ENCODE measurements around the gene NEK2. TPM values are rescaled to one million over a fixed set of nuclear protein-coding genes. Genes with fewer than 3 reads are reported as not detected.

Gene NEK2
- total RNA-seq, 2 donors from 2014 or later: 42.3 to 101 TPM

DNA sequence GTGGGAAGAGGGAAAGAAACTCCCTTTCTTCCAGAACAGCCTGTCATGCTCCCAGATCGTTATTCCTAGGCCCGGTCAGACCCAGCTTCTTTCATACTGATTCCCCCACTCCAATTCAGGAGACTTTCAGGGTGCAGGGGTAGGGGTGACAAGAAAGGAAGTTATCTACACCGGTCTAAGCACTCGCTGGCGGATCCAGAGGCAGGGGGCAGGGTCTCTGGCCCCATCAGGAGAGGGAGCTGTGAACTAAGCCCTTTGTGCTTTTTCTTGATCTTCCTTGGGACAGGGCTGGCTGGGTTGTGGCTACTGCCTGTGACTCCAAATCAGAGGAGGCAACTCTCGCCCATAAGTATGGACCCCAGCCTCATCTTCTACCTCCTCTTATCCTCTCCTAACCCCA, 44.3 kb downstream of the NEK2 start:
- Mint-ChIP-seq H3K9me3 (no peaks in the 10 kb centered on the region), H3K4me3 (no peak overlapping the region), H3K27me3 (ENCODE audit: insufficient read depth) (peaks cover 8% of the 10 kb centered on the region), H3K36me3 (ENCODE audit: low read depth) (no peaks in the 10 kb centered on the region), H3K4me1 (peaks cover 47% of the 10 kb centered on the region), H3K27ac (no peak overlapping the region)
- Histone ChIP-seq H3K9me3 (ENCODE audit: control insufficient read depth, low read length) (no peaks in the 10 kb centered on the region), H3K27ac (ENCODE audit: low read depth, low read length) (no peak overlapping the region), H3K36me3 (ENCODE audit: control insufficient read depth, insufficient read depth, low read length) (no peaks in the 10 kb centered on the region), H3K9ac (ENCODE audit: extremely low read depth, low read length, poor library complexity, severe bottlenecking) (no peak overlapping the region), H3K27me3 (ENCODE audit: control insufficient read depth, insufficient read depth, low read length, poor library complexity, severe bottlenecking) (no peaks in the 10 kb centered on the region), H3K4me3 (ENCODE audit: low read length) (no peak overlapping the region), H3K4me1 (ENCODE audit: control insufficient read depth, insufficient read depth, low read length) (peaks cover 12% of the 10 kb centered on the region)
- no peak for DNase-seq
- TF ChIP-seq, protein P1, sequence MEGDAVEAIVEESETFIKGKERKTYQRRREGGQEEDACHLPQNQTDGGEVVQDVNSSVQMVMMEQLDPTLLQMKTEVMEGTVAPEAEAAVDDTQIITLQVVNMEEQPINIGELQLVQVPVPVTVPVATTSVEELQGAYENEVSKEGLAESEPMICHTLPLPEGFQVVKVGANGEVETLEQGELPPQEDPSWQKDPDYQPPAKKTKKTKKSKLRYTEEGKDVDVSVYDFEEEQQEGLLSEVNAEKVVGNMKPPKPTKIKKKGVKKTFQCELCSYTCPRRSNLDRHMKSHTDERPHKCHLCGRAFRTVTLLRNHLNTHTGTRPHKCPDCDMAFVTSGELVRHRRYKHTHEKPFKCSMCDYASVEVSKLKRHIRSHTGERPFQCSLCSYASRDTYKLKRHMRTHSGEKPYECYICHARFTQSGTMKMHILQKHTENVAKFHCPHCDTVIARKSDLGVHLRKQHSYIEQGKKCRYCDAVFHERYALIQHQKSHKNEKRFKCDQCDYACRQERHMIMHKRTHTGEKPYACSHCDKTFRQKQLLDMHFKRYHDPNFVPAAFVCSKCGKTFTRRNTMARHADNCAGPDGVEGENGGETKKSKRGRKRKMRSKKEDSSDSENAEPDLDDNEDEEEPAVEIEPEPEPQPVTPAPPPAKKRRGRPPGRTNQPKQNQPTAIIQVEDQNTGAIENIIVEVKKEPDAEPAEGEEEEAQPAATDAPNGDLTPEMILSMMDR (conservative IDR thresholded peaks at IDR 0.05): no peak
- WGBS, 2 experiments (ENCODE audit: insufficient coverage in 1 of 2, insufficient read length in 1 of 2): 82% methylated on average over 6 of the region's 6 CpGs; no CpG with 5 or more reads in 1 of the 2 experiments

- Mint-ChIP-seq H3K9me3 (no peaks in the 10 kb centered on the region), H3K4me3 (no peak overlapping the region), H3K36me3 (ENCODE audit: low read depth) (no peaks in the 10 kb centered on the region), H3K27ac (no peak overlapping the region), H3K4me1 (peaks cover 47% of the 10 kb centered on the region), H3K27me3 (ENCODE audit: insufficient read depth) (peaks cover 8% of the 10 kb centered on the region)
- Histone ChIP-seq H3K27me3 (ENCODE audit: control insufficient read depth, insufficient read depth, low read length, poor library complexity, severe bottlenecking) (no peaks in the 10 kb centered on the region), H3K9me3 (ENCODE audit: control insufficient read depth, low read length) (no peaks in the 10 kb centered on the region), H3K4me3 (ENCODE audit: low read length) (no peak overlapping the region), H3K36me3 (ENCODE audit: control insufficient read depth, insufficient read depth, low read length) (no peaks in the 10 kb centered on the region), H3K9ac (ENCODE audit: extremely low read depth, low read length, poor library complexity, severe bottlenecking) (no peak overlapping the region), H3K4me1 (ENCODE audit: control insufficient read depth, insufficient read depth, low read length) (peaks cover 12% of the 10 kb centered on the region), H3K27ac (ENCODE audit: low read depth, low read length) (no peak overlapping the region)
- 37 to 90% methylated on average over 2 to 16 of the region's 17 CpGs for WGBS, 2 experiments (ENCODE audit: insufficient coverage in 1 of 2, insufficient read length in 1 of 2)
- TF ChIP-seq, protein P1 (conservative IDR thresholded peaks at IDR 0.05): peak; percentile 53
- peak; percentile 90 for DNase-seq
Observed at GRCh38 chr1:211630236-211631081, 45.0 kb downstream of the NEK2 start.

DNA sequence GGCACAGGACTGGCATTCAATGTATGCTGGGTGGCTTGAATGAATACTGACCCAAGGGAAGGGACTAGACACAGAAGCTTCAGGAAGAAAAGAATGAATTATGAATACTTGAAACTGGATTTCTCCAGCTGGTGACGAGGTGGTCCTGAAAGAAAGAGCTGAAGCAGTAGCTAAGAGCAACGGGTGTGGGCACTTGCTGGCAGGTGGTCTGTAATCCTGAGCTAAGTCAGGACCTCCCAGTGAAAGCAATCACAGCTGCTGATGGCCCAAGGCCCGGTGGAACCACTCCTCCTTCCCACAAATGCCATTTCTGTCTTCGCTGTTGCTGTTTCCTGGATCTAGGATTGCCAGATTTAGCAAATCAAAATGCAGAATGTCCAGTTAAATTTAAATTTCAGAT, 47.0 kb downstream of the NEK2 start:
- Histone ChIP-seq H3K27ac (ENCODE audit: low read depth, low read length) (no peak overlapping the region), H3K27me3 (ENCODE audit: control insufficient read depth, insufficient read depth, low read length, poor library complexity, severe bottlenecking) (no peaks in the 10 kb centered on the region), H3K9me3 (ENCODE audit: control insufficient read depth, low read length) (no peaks in the 10 kb centered on the region), H3K36me3 (ENCODE audit: control insufficient read depth, insufficient read depth, low read length) (no peaks in the 10 kb centered on the region), H3K9ac (ENCODE audit: extremely low read depth, low read length, poor library complexity, severe bottlenecking) (no peak overlapping the region), H3K4me3 (ENCODE audit: low read length) (no peak overlapping the region), H3K4me1 (ENCODE audit: control insufficient read depth, insufficient read depth, low read length) (peaks cover 12% of the 10 kb centered on the region)
- H3K27me3 Mint-ChIP-seq (ENCODE audit: insufficient read depth): peaks cover 6% of the 10 kb centered on the region
- no peaks in the 10 kb centered on the region for H3K36me3 Mint-ChIP-seq (ENCODE audit: low read depth)
- H3K4me1 Mint-ChIP-seq: peaks cover 55% of the 10 kb centered on the region
- WGBS, 2 experiments (ENCODE audit: insufficient coverage in 1 of 2, insufficient read length in 1 of 2): 42 to 70% methylated on average over 2 to 4 of the region's 4 CpGs
- H3K27ac Mint-ChIP-seq: no peak overlapping the region
- TF ChIP-seq, protein P1 (conservative IDR thresholded peaks at IDR 0.05): no peak
- no peak overlapping the region for H3K4me3 Mint-ChIP-seq
- H3K9me3 Mint-ChIP-seq: no peaks in the 10 kb centered on the region
- DNase-seq: no peak
